HEK293T (cell line): ENCODE data around the gene SNAI3.

ENCODE experiments used
- BHLHE40 ChIP-seq: fragments of 450-650 bp; IDR thresholded peaks from 2 replicates; pipeline ENCODE4 v1.6.1; 2016; ENCODE audit warnings: mild to moderate bottlenecking, moderate library complexity, borderline replicate concordance
- FOXK2 ChIP-seq: fragments of 450-650 bp; IDR thresholded peaks from 2 replicates; pipeline ENCODE4 v1.6.1; 2016; ENCODE audit warnings: mild to moderate bottlenecking
- SUZ12 ChIP-seq: fragments of 450-650 bp; IDR thresholded peaks from 2 replicates; pipeline ENCODE4 v1.6.1; 2016; ENCODE audit warnings: mild to moderate bottlenecking

- no peak for TF ChIP-seq SUZ12
- no peak for TF ChIP-seq BHLHE40
- TF ChIP-seq FOXK2: no peak
Observed at GRCh38 chr16:88694221-88695087, 8.1 kb upstream of the SNAI3 start.
